Endothelial cell of umbilical vein (primary cell): Measurements from ENCODE around the gene CLBA1. TPM values are rescaled to one million over a fixed set of nuclear protein-coding genes. Genes with fewer than 3 reads are reported as not detected.

Experiments used
- BruUV-seq: library from RNA; stranded (reverse); fragments of 400-500 nt; replicated peaks from 2 replicates; lab custom pipeline; 2021; lab: Mats Ljungman, UMichigan
- CTCF ChIA-PET: fragments of 300-600, 350-600 bp; sonication (Branson Sonifier 250); formaldehyde crosslinking; loops from one replicate; lab custom pipeline; 2021; ENCODE audit warnings: antibody characterized with exemption, inconsistent platforms; lab: Charles Lee
- POLR2A ChIA-PET: fragments of 300-600, 350-600 bp; sonication (Branson Sonifier 250); formaldehyde crosslinking; loops from one replicate; lab custom pipeline; 2021; ENCODE audit warnings: antibody characterized with exemption, inconsistent platforms; lab: Charles Lee
- DNase-seq: peaks from one replicate; pipeline ENCODE4 v3.0.0-alpha.2; 2011; ENCODE audit warnings: low read depth, low spot score
- FAIRE-seq: peaks from 2 replicates; lab custom pipeline; 2011; peaks lifted over from hg19 to GRCh38; lab: Jason Lieb, UNC
- H2AFZ ChIP-seq: 2 replicates; pipeline ENCODE4 v1.6.0; 2012; ENCODE audit warnings: low read depth, low read length, control low read depth, inconsistent platforms
- H3K27ac ChIP-seq: 2 replicates; pipeline ENCODE4 v1.5.1; 2011; ENCODE audit warnings: low read depth, mild to moderate bottlenecking, control low read depth, low read length, moderate library complexity; ENCODE audit not compliant: insufficient read depth
- H3K27me3 ChIP-seq, 2 experiments: 2 replicates each; pipeline versions ENCODE4 v1.6.0 to v1.6.1; 2011; ENCODE audit warnings: low read length in 2 of 2, mixed read lengths in 1 of 2; ENCODE audit not compliant: control insufficient read depth in 2 of 2, insufficient read depth in 2 of 2
- H3K36me3 ChIP-seq, 2 experiments: 2 replicates in 1 of 2; 3 replicates in 1 of 2; pipeline ENCODE4 v1.5.1; 2011; ENCODE audit warnings: low read length in 2 of 2, mild to moderate bottlenecking in 1 of 2, moderate library complexity in 1 of 2; ENCODE audit not compliant: control insufficient read depth in 2 of 2, insufficient read depth in 2 of 2; ENCODE audit errors: extremely low read depth in 1 of 2
- H3K4me1 ChIP-seq: 3 replicates; pipeline ENCODE4 v1.5.1; 2011; ENCODE audit warnings: mild to moderate bottlenecking, low read length; ENCODE audit not compliant: control insufficient read depth, insufficient read depth; ENCODE audit errors: extremely low read depth
- H3K4me2 ChIP-seq: 2 replicates; pipeline ENCODE4 v1.6.1; 2011; ENCODE audit warnings: low read length, control low read depth, mixed read lengths; ENCODE audit not compliant: insufficient read depth
- H3K4me3 ChIP-seq, 3 experiments: fragments of 200-600 bp in 1 of 3; sonication (generic), shearing (Covaris generic) in 1 of 3; replicated peaks in 1 of 3; 2 replicates each; pipeline ENCODE4 v1.5.1; 2011 to 2016; ENCODE audit warnings: control low read depth in 3 of 3, low read length in 3 of 3, mild to moderate bottlenecking in 2 of 3, inconsistent platforms in 1 of 3, low read depth in 1 of 3, moderate library complexity in 1 of 3; ENCODE audit not compliant: insufficient read depth in 1 of 3
- H3K79me2 ChIP-seq: 2 replicates; pipeline ENCODE4 v1.6.0; 2012; ENCODE audit warnings: low read length, inconsistent platforms; ENCODE audit not compliant: control insufficient read depth, insufficient read depth
- H3K9ac ChIP-seq: replicated peaks from 2 replicates; pipeline ENCODE3; 2011; ENCODE audit warnings: low read length, control low read depth; ENCODE audit not compliant: insufficient read depth; ENCODE audit errors: extremely low read depth
- H3K9me1 ChIP-seq: replicated peaks from 3 replicates; pipeline ENCODE4 v1.6.0; 2011; ENCODE audit warnings: mild to moderate bottlenecking, low read length; ENCODE audit not compliant: control insufficient read depth, insufficient read depth; ENCODE audit errors: extremely low read depth
- H3K9me3 ChIP-seq: replicated peaks from 2 replicates; pipeline ENCODE4 v1.5.1; 2012; ENCODE audit warnings: low read length, inconsistent platforms; ENCODE audit not compliant: control insufficient read depth, insufficient read depth
- H4K20me1 ChIP-seq: replicated peaks from 2 replicates; pipeline ENCODE3; 2011; ENCODE audit warnings: mild to moderate bottlenecking, low read length; ENCODE audit not compliant: control insufficient read depth, insufficient read depth; ENCODE audit errors: extremely low read depth
- EZH2 ChIP-seq: IDR thresholded peaks from 2 replicates; pipeline ENCODE4 v1.6.1; 2012; ENCODE audit warnings: borderline replicate concordance, low read depth, mild to moderate bottlenecking, moderate library complexity, low read length, inconsistent platforms; ENCODE audit not compliant: severe bottlenecking
- FOS ChIP-seq: IDR thresholded peaks from 2 replicates; pipeline ENCODE4 v1.6.1; 2011; ENCODE audit warnings: mild to moderate bottlenecking, low read length, moderate library complexity, borderline replicate concordance; ENCODE audit not compliant: insufficient read depth
- GATA2 ChIP-seq: IDR thresholded peaks from 2 replicates; pipeline ENCODE4 v1.7.0; 2011; ENCODE audit warnings: low read depth, mild to moderate bottlenecking, moderate library complexity, mixed read lengths, low read length; ENCODE audit not compliant: insufficient read length, insufficient read depth
- JUN ChIP-seq: IDR thresholded peaks from 2 replicates; pipeline ENCODE4 v1.6.1; 2011; ENCODE audit warnings: borderline replicate concordance, low read depth; ENCODE audit not compliant: insufficient read length, insufficient read depth
- MYC ChIP-seq: IDR thresholded peaks from one replicate; pipeline ENCODE4 v1.6.1; 2011; ENCODE audit warnings: mild to moderate bottlenecking, low read depth, low read length
- POLR2A ChIP-seq: IDR thresholded peaks from 2 replicates; pipeline ENCODE4 v1.6.1; 2012; ENCODE audit warnings: low read depth, mild to moderate bottlenecking, control low read depth, low read length
- POLR2AphosphoS5 ChIP-seq: IDR thresholded peaks from 2 replicates; pipeline ENCODE4 v1.6.1; 2012; ENCODE audit warnings: low read depth, mild to moderate bottlenecking, control low read depth, low read length, moderate library complexity; ENCODE audit not compliant: insufficient read depth
- dilution Hi-C: fragments of 300-500 bp; cut with MboI; formaldehyde crosslinking; loops from one replicate; pipeline ENCODE4 v1.15.0; 2019; ENCODE audit warnings: low sequenced_read_pairs; ENCODE audit not compliant: extremely low pct_ligation_motif_present
- intact Hi-C: fragments of 100-400 bp; cut with micrococcal nuclease; formaldehyde crosslinking; loops from one replicate; pipeline ENCODE4 v1.10.0; 2022
- polyA plus RNA-seq, 4 experiments: library from polyadenylated mRNA; depleted of rRNA in 3 of 4; stranded (reverse) in 3 of 4; unstranded in 1 of 4; fragments of >200 nt; gene quantifications; 2 replicates each; pipeline versions ENCODE4 v1.2.1 to v1.2.3, GENCODE V29; 2011 to 2012; ENCODE audit warnings: missing spikeins in 1 of 4
- total RNA-seq: library from RNA; stranded (reverse); gene quantifications from 2 replicates; pipeline ENCODE4 v1.2.3, GENCODE V29; 2021
- TF ChIP-seq, protein P1 (sequence below): IDR thresholded peaks from 2 replicates; pipeline ENCODE4 v1.6.1; 2011; ENCODE audit not compliant: insufficient read depth, insufficient read length
- TF ChIP-seq, protein P2 (sequence below), 2 donors: IDR thresholded peaks; 1 replicate in 1 of 2; 2 replicates in 1 of 2; pipeline ENCODE4 v1.5.1; 2011; ENCODE audit warnings: low read length in 2 of 2, mild to moderate bottlenecking in 2 of 2, moderate library complexity in 2 of 2, control low read depth in 1 of 2, inconsistent platforms in 1 of 2, low read depth in 1 of 2; ENCODE audit not compliant: insufficient read depth in 1 of 2; ENCODE audit errors: extremely low read depth in 1 of 2

CLBA1 gene
- total and polyA plus RNA-seq, 2 donors (not counting 3 experiments of a cell fraction or from before 2014, with no cell fraction given), result 5.2 to 5.3 TPM

DNA sequence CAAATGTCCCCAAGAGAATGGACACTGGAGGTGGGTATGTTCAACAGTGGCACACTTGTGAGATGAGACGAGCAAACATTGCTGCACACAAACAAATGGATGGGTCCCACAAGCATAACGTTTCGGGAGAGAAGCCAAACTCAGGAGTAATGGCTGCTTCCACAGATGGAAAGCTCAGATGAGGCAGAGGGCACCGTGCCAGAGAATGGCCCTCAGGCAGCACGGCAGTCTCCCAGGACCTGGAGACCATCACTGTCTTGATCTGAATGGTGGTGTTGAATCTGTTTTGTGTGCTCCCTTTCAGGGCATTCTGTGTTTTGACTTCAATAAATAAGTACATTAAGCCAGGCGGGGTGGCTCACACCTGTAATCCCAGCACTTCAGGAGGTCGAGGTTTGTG lies 43.8 kb downstream of the CLBA1 start:
- no peak overlapping the region for H3K4me2 ChIP-seq
- FAIRE-seq, result no peak
- H3K9ac ChIP-seq, result no peak overlapping the region
- peaks cover 26% of the 10 kb centered on the region for H3K4me1 ChIP-seq
- no peaks in the 10 kb centered on the region for H4K20me1 ChIP-seq
- BruUV-seq, result no TSS peak
- ChIA-PET CTCF (no interaction called here), POLR2A (no interaction called here)
- no peaks in the 10 kb centered on the region for H3K9me1 ChIP-seq
- intact Hi-C loops (no loop called here), dilution Hi-C loops (no loop called here)
- TF ChIP-seq, protein P1, sequence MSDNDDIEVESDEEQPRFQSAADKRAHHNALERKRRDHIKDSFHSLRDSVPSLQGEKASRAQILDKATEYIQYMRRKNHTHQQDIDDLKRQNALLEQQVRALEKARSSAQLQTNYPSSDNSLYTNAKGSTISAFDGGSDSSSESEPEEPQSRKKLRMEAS, result no peak
- TF ChIP-seq JUN (no peak), POLR2AphosphoS5 (no peak), POLR2A (no peak), FOS (no peak), GATA2 (no peak), MYC (no peak), EZH2 (no peak)
- TF ChIP-seq, protein P2, sequence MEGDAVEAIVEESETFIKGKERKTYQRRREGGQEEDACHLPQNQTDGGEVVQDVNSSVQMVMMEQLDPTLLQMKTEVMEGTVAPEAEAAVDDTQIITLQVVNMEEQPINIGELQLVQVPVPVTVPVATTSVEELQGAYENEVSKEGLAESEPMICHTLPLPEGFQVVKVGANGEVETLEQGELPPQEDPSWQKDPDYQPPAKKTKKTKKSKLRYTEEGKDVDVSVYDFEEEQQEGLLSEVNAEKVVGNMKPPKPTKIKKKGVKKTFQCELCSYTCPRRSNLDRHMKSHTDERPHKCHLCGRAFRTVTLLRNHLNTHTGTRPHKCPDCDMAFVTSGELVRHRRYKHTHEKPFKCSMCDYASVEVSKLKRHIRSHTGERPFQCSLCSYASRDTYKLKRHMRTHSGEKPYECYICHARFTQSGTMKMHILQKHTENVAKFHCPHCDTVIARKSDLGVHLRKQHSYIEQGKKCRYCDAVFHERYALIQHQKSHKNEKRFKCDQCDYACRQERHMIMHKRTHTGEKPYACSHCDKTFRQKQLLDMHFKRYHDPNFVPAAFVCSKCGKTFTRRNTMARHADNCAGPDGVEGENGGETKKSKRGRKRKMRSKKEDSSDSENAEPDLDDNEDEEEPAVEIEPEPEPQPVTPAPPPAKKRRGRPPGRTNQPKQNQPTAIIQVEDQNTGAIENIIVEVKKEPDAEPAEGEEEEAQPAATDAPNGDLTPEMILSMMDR (IDR thresholded peaks at IDR 0.05; ENCODE audit: extremely low read depth in 1 of 2, insufficient read depth in 1 of 2, low read depth in 1 of 2, low read length in 2 of 2), result no peak
- H3K36me3 ChIP-seq, result no peaks in the 10 kb centered on the region
- no peak overlapping the region for H3K27ac ChIP-seq
- no peak overlapping the region for H2AFZ ChIP-seq
- no peak overlapping the region for H3K4me3 ChIP-seq
- H3K79me2 ChIP-seq, result no peaks in the 10 kb centered on the region
- H3K9me3 ChIP-seq, result no peaks in the 10 kb centered on the region
- H3K27me3 ChIP-seq, result no peaks in the 10 kb centered on the region
- DNase-seq, result no peak
